Keratinocyte (primary cell): ENCODE results near the gene FAXC. TPM values are rescaled to one million over a fixed set of nuclear protein-coding genes. Genes with fewer than 3 reads are reported as not detected.

Experiments used
- DNase-seq: peaks from one replicate; pipeline ENCODE4 v3.0.0-alpha.2; 2011; ENCODE audit warnings: low read depth, missing footprints, low spot score
- FAIRE-seq: peaks from 2 replicates; lab custom pipeline; 2011; peaks lifted over from hg19 to GRCh38; lab: Jason Lieb, UNC
- H2AFZ ChIP-seq: 2 replicates; pipeline ENCODE4 v1.6.0; 2012; ENCODE audit warnings: low read length, control low read depth, inconsistent platforms; ENCODE audit not compliant: control insufficient read depth
- H3K27ac ChIP-seq: 2 replicates; pipeline ENCODE4 v1.5.1; 2011; ENCODE audit warnings: low read length; ENCODE audit not compliant: control insufficient read depth, insufficient read depth
- H3K27me3 ChIP-seq: 3 replicates; pipeline ENCODE4 v1.6.0; 2011; ENCODE audit warnings: low read length; ENCODE audit not compliant: control insufficient read depth, insufficient read depth; ENCODE audit errors: extremely low read depth
- H3K36me3 ChIP-seq, 2 experiments: 2 replicates in 1 of 2; 3 replicates in 1 of 2; pipeline ENCODE4 v1.5.1; 2011; ENCODE audit warnings: low read length in 2 of 2, mild to moderate bottlenecking in 1 of 2; ENCODE audit not compliant: control insufficient read depth in 2 of 2, insufficient read depth in 2 of 2; ENCODE audit errors: extremely low read depth in 1 of 2
- H3K4me1 ChIP-seq: 3 replicates; pipeline ENCODE4 v1.5.1; 2011; ENCODE audit warnings: low read length; ENCODE audit not compliant: control insufficient read depth, insufficient read depth; ENCODE audit errors: extremely low read depth
- H3K4me2 ChIP-seq: 3 replicates; pipeline ENCODE4 v1.6.0; 2011; ENCODE audit warnings: low read depth, low read length; ENCODE audit not compliant: control insufficient read depth, insufficient read depth; ENCODE audit errors: extremely low read depth
- H3K4me3 ChIP-seq, 3 experiments: fragments of 200-600 bp in 1 of 3; sonication (generic) in 1 of 3; 2 replicates in 2 of 3; 3 replicates in 1 of 3; pipeline ENCODE4 v1.5.1; 2011 to 2016; ENCODE audit warnings: low read length in 3 of 3, mild to moderate bottlenecking in 3 of 3, control low read depth in 2 of 3, inconsistent platforms in 1 of 3, low read depth in 1 of 3, mixed read lengths in 1 of 3, mixed run types in 1 of 3, moderate library complexity in 1 of 3; ENCODE audit not compliant: control insufficient read depth in 2 of 3, insufficient read depth in 2 of 3; ENCODE audit errors: extremely low read depth in 1 of 3
- H3K79me2 ChIP-seq: 2 replicates; pipeline ENCODE4 v1.6.0; 2012; ENCODE audit warnings: low read length; ENCODE audit not compliant: control insufficient read depth, insufficient read depth
- H3K9ac ChIP-seq: 3 replicates; pipeline ENCODE4 v1.6.0; 2011; ENCODE audit warnings: low read length; ENCODE audit not compliant: control insufficient read depth, insufficient read depth; ENCODE audit errors: extremely low read depth
- H3K9me1 ChIP-seq: 3 replicates; pipeline ENCODE4 v1.6.0; 2011; ENCODE audit warnings: low read length; ENCODE audit not compliant: control insufficient read depth, insufficient read depth; ENCODE audit errors: extremely low read depth
- H3K9me3 ChIP-seq: 2 replicates; pipeline ENCODE4 v1.5.1; 2012; ENCODE audit warnings: low read depth, low read length; ENCODE audit not compliant: control insufficient read depth
- H4K20me1 ChIP-seq: 3 replicates; pipeline ENCODE4 v1.6.0; 2011; ENCODE audit warnings: low read length; ENCODE audit not compliant: control insufficient read depth, insufficient read depth; ENCODE audit errors: extremely low read depth
- EZH2 ChIP-seq: IDR thresholded peaks from one replicate; pipeline ENCODE4 v1.6.1; 2012; ENCODE audit warnings: inconsistent platforms, mild to moderate bottlenecking, low read length, moderate library complexity
- dilution Hi-C: fragments of 300-500 bp; cut with MboI; formaldehyde crosslinking; loops from one replicate; pipeline ENCODE4 v1.7.0; 2020; ENCODE audit warnings: low sequenced_read_pairs; ENCODE audit not compliant: extremely low pct_ligation_motif_present
- polyA plus RNA-seq, 5 experiments: library from polyadenylated mRNA; depleted of rRNA in 3 of 5; stranded (reverse) in 3 of 5; stranded (forward) in 1 of 5; unstranded in 1 of 5; fragments of >200 nt; gene quantifications; 1 replicate in 1 of 5; 2 replicates in 3 of 5; 3 replicates in 1 of 5; pipeline versions ENCODE4 v1.2.1 to v1.2.3, GENCODE V29; 2011 to 2012; ENCODE audit warnings: missing spikeins in 2 of 5, low read depth in 1 of 5, low replicate concordance in 1 of 5
- TF ChIP-seq, protein P1 (sequence below), 3 experiments: IDR thresholded peaks in 1 of 3; conservative IDR thresholded peaks in 1 of 3; optimal IDR thresholded peaks in 1 of 3; 2 replicates in 2 of 3; 3 replicates in 1 of 3; pipeline versions ENCODE3 to v1.5.1; 2011; ENCODE audit warnings: low read length in 3 of 3, mild to moderate bottlenecking in 3 of 3, moderate library complexity in 2 of 3, control low read depth in 1 of 3, inconsistent platforms in 1 of 3; ENCODE audit not compliant: insufficient read depth in 2 of 3; ENCODE audit errors: extremely low read depth in 1 of 3

The FAXC gene
- polyA plus RNA-seq, 1 donor (not counting 4 experiments of a cell fraction or from before 2014, with no cell fraction given): 8.3 TPM

DNA sequence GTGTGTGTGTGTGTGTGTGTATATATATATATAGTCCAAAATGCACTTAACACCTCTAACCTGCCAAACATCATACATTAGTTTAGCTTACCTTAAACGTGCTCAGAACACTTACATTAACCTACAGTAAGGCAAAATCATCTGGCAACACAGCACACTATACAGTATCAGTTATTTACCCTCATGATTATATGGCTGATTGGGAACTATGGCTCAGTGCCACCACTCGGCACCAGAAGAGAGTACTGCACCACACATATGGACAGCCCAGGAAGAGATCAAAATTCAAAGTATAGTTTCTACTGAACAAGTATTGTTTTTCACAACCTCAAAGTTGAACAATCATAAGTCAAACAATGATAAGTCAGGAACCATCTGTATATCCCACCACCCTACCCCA lies 59.8 kb downstream of the FAXC start:
- TF ChIP-seq EZH2: no peak
- TF ChIP-seq, protein P1, sequence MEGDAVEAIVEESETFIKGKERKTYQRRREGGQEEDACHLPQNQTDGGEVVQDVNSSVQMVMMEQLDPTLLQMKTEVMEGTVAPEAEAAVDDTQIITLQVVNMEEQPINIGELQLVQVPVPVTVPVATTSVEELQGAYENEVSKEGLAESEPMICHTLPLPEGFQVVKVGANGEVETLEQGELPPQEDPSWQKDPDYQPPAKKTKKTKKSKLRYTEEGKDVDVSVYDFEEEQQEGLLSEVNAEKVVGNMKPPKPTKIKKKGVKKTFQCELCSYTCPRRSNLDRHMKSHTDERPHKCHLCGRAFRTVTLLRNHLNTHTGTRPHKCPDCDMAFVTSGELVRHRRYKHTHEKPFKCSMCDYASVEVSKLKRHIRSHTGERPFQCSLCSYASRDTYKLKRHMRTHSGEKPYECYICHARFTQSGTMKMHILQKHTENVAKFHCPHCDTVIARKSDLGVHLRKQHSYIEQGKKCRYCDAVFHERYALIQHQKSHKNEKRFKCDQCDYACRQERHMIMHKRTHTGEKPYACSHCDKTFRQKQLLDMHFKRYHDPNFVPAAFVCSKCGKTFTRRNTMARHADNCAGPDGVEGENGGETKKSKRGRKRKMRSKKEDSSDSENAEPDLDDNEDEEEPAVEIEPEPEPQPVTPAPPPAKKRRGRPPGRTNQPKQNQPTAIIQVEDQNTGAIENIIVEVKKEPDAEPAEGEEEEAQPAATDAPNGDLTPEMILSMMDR (optimal IDR thresholded peaks at IDR 0.05 in 1 of 3, IDR thresholded peaks at IDR 0.05 in 1 of 3, conservative IDR thresholded peaks at IDR 0.05 in 1 of 3; ENCODE audit: extremely low read depth in 1 of 3, insufficient read depth in 2 of 3, low read length in 3 of 3): no peak
- no peak overlapping the region for H3K4me3 ChIP-seq
- H4K20me1 ChIP-seq: no peaks in the 10 kb centered on the region
- FAIRE-seq (no peak), DNase-seq (no peak)
- H3K79me2 ChIP-seq: no peaks in the 10 kb centered on the region
- H3K36me3 ChIP-seq: no peaks in the 10 kb centered on the region
- no peaks in the 10 kb centered on the region for H3K9me3 ChIP-seq
- dilution Hi-C loops: no loop called here
- no peak overlapping the region for H3K4me2 ChIP-seq
- H3K27ac ChIP-seq: no peak overlapping the region
- H2AFZ ChIP-seq: no peak overlapping the region
- no peaks in the 10 kb centered on the region for H3K9me1 ChIP-seq
- H3K27me3 ChIP-seq: no peaks in the 10 kb centered on the region
- no peaks in the 10 kb centered on the region for H3K4me1 ChIP-seq
- H3K9ac ChIP-seq: no peak overlapping the region

DNA sequence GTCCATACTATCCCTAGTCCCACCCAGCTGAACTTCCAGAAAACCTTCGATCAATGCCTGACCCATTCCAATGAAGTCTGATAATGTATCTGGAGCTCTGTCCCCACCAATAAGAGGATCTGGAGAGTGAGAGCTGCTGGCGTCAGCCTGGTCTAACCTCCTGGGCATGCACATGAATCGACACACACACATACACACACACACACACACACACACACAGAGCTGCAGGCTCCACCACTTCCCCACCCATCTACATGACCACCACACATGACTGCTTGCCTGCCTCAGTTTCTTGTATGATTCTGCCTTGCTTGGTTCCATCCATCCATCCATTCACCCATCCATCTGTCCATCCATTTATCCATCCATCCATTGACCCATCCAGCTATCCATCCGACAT lies 60.8 kb downstream of the FAXC start:
- no peak overlapping the region for H3K4me2 ChIP-seq
- H3K27me3 ChIP-seq: no peaks in the 10 kb centered on the region
- H4K20me1 ChIP-seq: no peaks in the 10 kb centered on the region
- H3K36me3 ChIP-seq: no peaks in the 10 kb centered on the region
- TF ChIP-seq EZH2: no peak
- TF ChIP-seq, protein P1 (optimal IDR thresholded peaks at IDR 0.05 in 1 of 3, IDR thresholded peaks at IDR 0.05 in 1 of 3, conservative IDR thresholded peaks at IDR 0.05 in 1 of 3; ENCODE audit: extremely low read depth in 1 of 3, insufficient read depth in 2 of 3, low read length in 3 of 3): no peak
- H3K79me2 ChIP-seq: no peaks in the 10 kb centered on the region
- H3K9me1 ChIP-seq: no peaks in the 10 kb centered on the region
- H3K4me3 ChIP-seq: no peak overlapping the region
- no peaks in the 10 kb centered on the region for H3K4me1 ChIP-seq
- H2AFZ ChIP-seq: no peak overlapping the region
- no peak for DNase-seq
- dilution Hi-C loops: no loop called here
- FAIRE-seq: no peak
- no peak overlapping the region for H3K9ac ChIP-seq
- H3K27ac ChIP-seq: no peak overlapping the region
- no peaks in the 10 kb centered on the region for H3K9me3 ChIP-seq
